Prostate gland (tissue), 2 donors: ENCODE data around the gene XXYLT1.

ENCODE experiments used
- POLR2AphosphoS5 ChIP-seq: sonication (generic); formaldehyde crosslinking; IDR thresholded peaks from one replicate; pipeline ENCODE4 v1.6.1; 2017; ENCODE audit warnings: antibody characterized with exemption
- TF ChIP-seq, protein P1 (sequence below), 4 experiments: fragments of 200-600 bp in 2 of 4; fragments of 450-650 bp in 2 of 4; sonication (generic) in 2 of 4; IDR thresholded peaks; 1 replicate in 3 of 4; 2 replicates in 1 of 4; pipeline ENCODE4 v1.5.1; 2016 to 2019; ENCODE audit warnings: antibody characterized with exemption in 4 of 4, mild to moderate bottlenecking in 2 of 4, moderate library complexity in 2 of 4

- no peak for TF ChIP-seq POLR2AphosphoS5
- TF ChIP-seq, protein P1, sequence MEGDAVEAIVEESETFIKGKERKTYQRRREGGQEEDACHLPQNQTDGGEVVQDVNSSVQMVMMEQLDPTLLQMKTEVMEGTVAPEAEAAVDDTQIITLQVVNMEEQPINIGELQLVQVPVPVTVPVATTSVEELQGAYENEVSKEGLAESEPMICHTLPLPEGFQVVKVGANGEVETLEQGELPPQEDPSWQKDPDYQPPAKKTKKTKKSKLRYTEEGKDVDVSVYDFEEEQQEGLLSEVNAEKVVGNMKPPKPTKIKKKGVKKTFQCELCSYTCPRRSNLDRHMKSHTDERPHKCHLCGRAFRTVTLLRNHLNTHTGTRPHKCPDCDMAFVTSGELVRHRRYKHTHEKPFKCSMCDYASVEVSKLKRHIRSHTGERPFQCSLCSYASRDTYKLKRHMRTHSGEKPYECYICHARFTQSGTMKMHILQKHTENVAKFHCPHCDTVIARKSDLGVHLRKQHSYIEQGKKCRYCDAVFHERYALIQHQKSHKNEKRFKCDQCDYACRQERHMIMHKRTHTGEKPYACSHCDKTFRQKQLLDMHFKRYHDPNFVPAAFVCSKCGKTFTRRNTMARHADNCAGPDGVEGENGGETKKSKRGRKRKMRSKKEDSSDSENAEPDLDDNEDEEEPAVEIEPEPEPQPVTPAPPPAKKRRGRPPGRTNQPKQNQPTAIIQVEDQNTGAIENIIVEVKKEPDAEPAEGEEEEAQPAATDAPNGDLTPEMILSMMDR (IDR thresholded peaks at IDR 0.05) = no peak
Measured at GRCh38 chr3:195048059-195048905, 222.7 kb downstream of the XXYLT1 start.
